Measurements from ENCODE around the gene ARFGAP1.

DNA sequence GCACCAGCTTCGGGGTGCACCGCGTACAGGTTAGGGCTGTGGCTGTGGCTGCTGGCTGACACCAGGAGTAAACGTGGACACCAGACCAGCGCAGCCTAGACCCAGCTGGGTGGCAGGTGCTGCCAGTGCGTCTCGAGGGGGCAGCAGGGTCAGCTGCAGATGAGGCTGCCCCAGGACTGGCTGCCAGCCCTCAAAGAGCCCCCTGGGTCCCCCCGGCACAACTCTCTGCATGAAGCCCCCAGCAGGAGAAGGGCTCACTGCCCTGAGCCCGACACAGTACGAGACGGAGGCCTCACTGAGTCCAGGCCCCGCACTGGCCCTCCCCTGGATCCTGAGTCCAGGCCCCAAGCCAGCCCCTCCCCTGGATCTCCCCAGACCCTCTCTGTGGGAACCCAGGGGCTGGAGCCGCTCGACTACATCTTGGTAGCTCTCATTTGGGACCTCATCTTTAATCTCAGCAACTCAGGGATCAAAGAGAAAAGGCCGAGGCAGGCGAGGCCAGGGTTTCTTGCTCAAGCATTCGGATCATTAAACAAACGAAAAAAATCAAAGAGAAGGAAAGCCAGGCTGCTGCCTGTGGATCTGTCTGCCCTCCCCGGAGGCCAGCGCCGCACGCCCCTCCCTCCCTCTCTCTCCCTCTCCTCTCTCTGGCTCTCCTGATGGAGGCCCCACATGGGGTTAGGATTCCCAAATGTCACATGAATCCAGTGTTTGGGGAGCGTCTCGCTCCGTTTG lies 11.4 kb upstream of the ARFGAP1 start:
- no peak for TF ChIP-seq POLR2AphosphoS5 (IDR thresholded peaks at IDR 0.05; ENCODE audit: low read depth, low read length)
- TF ChIP-seq POLR2A (IDR thresholded peaks at IDR 0.05; ENCODE audit: control extremely low read depth in 1 of 2, low read depth in 2 of 2, low read length in 2 of 2): no peak
- TF ChIP-seq EGR1 (IDR thresholded peaks at IDR 0.05; ENCODE audit: borderline replicate concordance, low read depth, low read length): no peak
- TF ChIP-seq KDM1A (IDR thresholded peaks at IDR 0.05; ENCODE audit: borderline replicate concordance, low read length): no peak
- TF ChIP-seq CEBPB (IDR thresholded peaks at IDR 0.05; ENCODE audit: low read depth, low read length): no peak
- TF ChIP-seq, protein P1, sequence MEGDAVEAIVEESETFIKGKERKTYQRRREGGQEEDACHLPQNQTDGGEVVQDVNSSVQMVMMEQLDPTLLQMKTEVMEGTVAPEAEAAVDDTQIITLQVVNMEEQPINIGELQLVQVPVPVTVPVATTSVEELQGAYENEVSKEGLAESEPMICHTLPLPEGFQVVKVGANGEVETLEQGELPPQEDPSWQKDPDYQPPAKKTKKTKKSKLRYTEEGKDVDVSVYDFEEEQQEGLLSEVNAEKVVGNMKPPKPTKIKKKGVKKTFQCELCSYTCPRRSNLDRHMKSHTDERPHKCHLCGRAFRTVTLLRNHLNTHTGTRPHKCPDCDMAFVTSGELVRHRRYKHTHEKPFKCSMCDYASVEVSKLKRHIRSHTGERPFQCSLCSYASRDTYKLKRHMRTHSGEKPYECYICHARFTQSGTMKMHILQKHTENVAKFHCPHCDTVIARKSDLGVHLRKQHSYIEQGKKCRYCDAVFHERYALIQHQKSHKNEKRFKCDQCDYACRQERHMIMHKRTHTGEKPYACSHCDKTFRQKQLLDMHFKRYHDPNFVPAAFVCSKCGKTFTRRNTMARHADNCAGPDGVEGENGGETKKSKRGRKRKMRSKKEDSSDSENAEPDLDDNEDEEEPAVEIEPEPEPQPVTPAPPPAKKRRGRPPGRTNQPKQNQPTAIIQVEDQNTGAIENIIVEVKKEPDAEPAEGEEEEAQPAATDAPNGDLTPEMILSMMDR (IDR thresholded peaks at IDR 0.05; ENCODE audit: control extremely low read depth in 1 of 3, insufficient read depth in 1 of 3, low read depth in 1 of 3, low read length in 3 of 3): no peak
